ENCODE measurements around the gene LHFPL3.

GRCh38 chr7:104818961-104819880 is 490.8 kb downstream of the LHFPL3 start:
- TF ChIP-seq POLR2AphosphoS5 (IDR thresholded peaks at IDR 0.05; ENCODE audit: low read depth) (no peak), CTCF (conservative IDR thresholded peaks at IDR 0.05; ENCODE audit: low read depth in 2 of 2) (no peak), JUNB (IDR thresholded peaks at IDR 0.05; ENCODE audit: unreplicated experiment) (no peak), EZH2 (IDR thresholded peaks at IDR 0.05; ENCODE audit: low read depth, unreplicated experiment) (no peak), REST (IDR thresholded peaks at IDR 0.05; ENCODE audit: unreplicated experiment) (no peak), ZNF114 (CRISPR knock-in tag; IDR thresholded peaks at IDR 0.05) (no peak)
